HG02840 (cell line): ENCODE measurements around the gene PHLDA1.
A peak's percentile ranks its signal among the peaks of the same experiment; 100 is the strongest.

Source experiments
- ATAC-seq: cut with Tn5 transposase; IDR thresholded peaks from one replicate; pipeline ENCODE4 v1.9.1; 2021; ENCODE audit warnings: mild to moderate bottlenecking, moderate library complexity, moderate number of reproducible peaks; ENCODE audit not compliant: unreplicated experiment, low FRiP score

The PHLDA1 gene

GRCh38 chr12:76038176-76038575 is 6.6 kb upstream of the PHLDA1 start:
- no peak for ATAC-seq

DNA sequence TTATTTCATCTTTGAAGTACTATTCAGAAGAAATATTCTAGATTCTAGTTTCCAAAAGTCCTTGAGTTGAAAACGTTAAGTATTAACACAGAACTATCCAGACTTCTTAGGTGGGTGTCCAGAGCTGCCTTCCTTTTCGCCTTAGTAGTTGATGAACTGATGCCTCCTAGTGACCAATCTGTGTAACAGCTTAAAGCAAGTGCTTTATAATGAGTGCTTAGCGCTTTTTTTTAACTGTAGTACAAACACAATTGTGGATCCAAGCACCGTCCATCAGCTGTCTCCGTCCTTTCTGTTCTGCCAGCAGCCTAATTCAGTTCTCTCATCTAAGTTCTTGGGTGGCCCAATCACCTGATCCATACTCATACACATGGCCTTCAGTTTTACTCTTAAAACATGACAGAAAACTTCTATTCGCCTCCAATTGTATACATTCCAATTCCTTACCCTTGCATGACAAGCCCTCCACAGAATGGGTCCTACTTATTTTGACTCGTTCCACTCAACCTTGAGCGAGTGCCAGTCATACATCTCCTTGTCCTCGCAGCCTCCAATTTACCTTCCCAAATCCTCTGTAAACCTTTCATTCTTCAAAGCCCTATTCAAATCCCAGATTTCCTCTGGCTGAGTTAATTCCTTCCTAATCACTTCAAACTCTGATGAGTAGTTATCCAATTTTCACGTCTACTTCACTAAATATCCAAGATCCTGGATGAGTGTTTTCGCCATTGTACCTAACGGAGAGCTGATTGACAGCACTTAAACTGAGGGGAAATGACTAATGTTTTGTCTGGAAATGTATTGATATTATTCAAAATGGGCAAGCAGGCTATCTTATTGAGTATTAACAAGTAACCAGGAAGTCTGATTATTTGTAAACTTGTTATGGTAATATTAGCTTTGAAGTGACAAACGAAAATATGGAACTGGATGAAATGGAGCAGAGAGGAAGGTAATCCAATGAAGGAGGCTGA is 5.8 kb upstream of the PHLDA1 start:
- peak; percentile 53 for ATAC-seq

DNA sequence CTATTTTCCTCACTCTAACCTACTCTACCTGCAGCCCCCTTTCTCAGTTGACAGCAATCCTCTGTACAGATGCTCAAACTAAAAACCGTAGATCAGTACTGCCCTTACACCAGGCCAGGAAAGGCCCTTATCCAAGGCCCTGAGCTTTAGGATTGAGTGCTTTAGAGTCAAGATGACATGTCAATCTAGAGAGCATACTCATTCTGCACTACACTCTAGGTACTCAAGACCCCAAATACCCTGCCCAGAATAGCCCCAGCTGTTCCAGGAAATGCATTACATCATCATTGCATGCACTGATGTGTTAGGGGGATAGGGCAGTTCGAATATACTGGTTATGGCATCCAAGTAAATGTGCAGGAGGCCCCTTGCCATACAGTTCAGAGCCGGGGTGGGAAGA is 3.5 kb upstream of the PHLDA1 start:
- no peak for ATAC-seq

- no peak for ATAC-seq
Measured at GRCh38 chr12:76033081-76034011, 1.8 kb upstream of the PHLDA1 start.

GRCh38 chr12:76032043-76032981 is 736 bp upstream of the PHLDA1 start:
- peak; percentile 27 for ATAC-seq

- no peak for ATAC-seq
Measured at GRCh38 chr12:76031081-76031413, 529 bp downstream of the PHLDA1 start.

DNA sequence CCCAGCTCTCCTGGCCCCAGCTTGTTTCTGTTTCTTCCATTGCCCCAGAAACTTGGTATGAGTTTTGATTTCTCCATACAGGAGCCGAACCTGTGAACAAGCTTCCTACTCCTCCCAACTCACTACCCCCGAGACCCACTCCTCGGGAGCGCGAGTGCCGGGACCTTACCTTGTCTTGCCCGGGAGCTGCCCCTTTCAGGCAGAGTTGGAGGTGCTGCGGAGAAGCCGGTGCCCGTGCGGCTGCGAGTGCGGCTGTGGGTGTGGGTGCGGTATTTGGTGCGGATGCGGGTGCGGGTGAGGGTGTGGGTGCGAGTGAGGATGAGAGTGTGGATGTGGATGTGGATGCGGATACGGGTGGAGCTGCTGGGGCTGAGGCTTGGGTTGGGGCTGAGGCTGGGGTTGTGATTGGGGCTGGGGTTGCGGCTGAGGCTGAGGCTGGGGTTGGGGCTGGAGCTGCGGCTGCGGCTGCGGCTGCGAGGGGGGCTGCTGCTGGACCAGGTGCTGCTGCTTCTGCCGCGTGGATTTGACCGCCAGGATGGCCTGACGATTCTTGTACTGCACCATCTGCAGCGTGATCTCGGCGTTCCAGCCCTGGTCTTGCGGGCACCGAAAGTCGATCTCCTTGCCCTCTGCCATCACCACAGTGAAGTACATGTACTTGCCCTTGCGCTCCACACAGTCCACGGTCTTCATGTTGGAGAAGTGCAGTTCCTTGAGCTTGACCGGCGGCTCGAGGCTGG is 1.1 kb downstream of the PHLDA1 start:
- peak; percentile 5 for ATAC-seq

GRCh38 chr12:76029982-76030340 is 1.6 kb downstream of the PHLDA1 start:
- no peak for ATAC-seq

DNA sequence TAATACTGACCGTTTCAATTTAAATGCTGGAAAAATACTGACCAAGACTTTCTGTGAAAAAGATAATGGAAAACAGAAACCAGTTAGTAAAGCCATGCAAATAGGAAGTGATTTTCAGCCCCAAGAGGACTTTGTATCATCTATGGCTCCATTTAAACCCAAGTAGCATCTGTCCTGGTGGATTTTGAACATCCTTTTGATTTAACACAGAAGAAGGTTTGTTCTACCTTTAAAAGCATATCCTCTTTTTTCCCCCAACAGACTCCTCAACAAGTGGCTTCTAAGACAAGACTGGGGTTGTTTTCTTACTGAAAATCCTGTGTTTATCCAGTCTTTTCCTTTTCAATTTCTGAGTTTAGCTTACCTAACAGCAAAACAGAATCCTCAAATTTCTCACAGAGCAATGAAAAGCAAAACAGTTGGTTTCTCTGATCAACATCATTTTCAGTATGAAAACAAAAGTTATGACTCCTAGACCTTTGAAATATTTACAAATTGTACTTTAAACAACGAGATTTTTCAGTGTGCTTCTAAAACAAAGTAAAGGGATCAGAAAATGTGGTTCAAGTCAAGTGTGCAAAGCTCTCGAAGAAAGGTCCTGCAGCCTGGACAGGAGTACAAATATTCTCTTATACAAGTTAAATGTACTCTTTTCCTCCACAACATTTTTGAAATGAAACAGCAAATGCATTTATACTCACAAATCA is 2.9 kb downstream of the PHLDA1 start:
- no peak for ATAC-seq

DNA sequence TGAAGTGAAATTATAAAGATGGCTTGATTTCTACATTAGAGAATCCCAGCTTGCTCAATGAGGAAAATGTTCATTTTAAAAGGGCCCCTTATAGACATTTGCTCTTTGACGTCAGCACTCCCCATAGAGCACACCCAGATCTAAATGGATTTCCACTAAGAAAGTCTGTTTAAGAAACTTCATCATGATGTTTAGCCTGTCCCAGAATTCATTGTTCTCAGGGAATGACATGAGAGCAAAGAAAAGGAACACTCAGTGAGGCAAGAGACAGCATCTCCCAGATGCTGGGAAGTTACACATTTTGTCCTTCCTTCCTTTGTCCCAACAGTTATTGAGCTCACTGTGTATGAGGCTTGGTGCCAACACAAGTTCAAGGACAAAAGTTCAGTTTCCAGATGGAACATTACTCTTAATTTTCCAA is 4.9 kb downstream of the PHLDA1 start:
- no peak for ATAC-seq

DNA sequence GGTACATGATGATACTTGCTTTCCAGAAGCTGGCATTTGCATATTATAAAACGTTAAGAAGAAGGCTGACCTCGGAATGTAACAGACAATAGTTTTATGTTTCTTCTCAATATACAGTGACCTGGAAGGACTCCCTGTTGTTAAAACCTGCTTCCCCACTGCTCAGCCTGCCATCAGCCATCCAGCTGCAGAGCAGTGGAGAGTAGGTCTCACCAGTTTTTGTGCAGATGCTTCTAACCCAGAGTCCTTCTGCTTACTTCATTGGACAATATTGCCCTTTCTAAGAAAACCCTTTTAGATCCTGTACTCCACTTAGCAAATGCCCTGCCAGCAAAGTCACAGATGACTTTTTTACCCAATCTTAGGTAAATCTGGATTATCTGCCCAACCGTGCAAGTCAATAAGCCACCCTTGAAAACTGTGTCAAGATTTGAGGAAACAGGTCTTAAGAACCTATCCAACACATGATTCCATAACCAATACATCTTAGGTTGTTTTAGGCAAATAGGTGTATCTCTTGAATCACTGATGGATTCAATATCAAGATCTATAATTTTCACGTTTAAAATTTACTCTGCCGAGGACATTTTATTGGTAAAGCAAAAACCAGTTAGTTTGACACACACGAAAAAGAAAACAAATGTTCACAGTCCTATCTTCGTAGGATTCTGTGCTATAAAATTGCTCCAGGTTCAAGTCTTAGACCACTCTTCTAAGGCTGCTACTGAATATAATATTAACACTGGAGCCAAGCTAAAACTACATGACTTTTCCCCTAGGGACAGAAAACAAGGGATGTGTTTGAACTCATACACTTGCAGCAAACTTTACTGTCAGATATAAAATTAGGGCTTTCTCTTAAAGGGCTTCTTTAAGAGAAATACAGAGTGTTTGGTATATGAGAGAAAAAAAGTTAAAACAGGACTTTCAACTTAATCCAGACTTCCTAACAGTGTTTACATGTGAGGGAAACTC is 5.7 kb downstream of the PHLDA1 start:
- no peak for ATAC-seq

DNA sequence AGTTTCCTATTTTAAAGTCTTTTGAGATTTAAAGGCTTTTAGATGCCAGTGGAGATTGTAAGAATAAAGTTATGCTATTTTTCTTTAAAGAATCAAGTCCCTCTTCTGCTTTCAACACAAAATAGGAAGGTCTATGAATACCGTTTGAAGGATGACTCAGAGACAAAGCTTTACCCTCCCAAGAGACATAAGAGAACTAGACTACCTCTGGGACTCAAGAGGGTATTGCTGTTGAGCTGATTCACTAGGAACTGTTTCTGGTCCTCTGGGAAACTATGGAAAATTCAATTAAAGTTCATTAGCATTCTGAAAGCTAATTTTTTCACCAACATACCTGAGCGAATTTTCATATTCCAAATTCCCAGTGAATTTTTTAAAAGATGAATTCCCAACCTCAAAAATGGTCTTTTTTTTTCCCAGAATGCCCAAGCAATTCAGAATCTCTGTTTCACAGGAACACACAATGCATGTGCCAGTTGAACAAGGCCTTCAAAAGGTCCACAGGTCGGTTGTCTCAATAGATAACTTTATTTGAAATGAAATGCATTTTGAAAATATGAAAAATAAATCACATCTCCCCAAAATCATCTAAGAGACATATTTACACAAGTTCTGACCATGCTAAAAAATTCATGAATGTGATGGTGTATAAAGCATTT is 6.5 kb downstream of the PHLDA1 start:
- ATAC-seq, result no peak

- no peak for ATAC-seq
Measured at GRCh38 chr12:76024102-76024781, 7.3 kb downstream of the PHLDA1 start.

- ATAC-seq, result no peak
Measured at GRCh38 chr12:76023069-76023690, 8.4 kb downstream of the PHLDA1 start.

- no peak for ATAC-seq
Measured at GRCh38 chr12:76022506-76022905, 9.1 kb downstream of the PHLDA1 start.
